Measurements from ENCODE around the gene ACTL6B.

The ACTL6B gene

GRCh38 chr7:100599911-100600729 lies 56.1 kb downstream of the ACTL6B start:
- no peak for DNase-seq

GRCh38 chr7:100598425-100598824 lies 57.8 kb downstream of the ACTL6B start:
- no peak for DNase-seq

- no peak for DNase-seq
These were observed 61.1 kb downstream of the ACTL6B start for GRCh38 chr7:100595188-100595587.
